ENCODE results near the gene RASGRF1.
"Not testable (repeated sequence)": the region's sequence is repeated elsewhere in the genome, so short reads cannot be mapped to it uniquely, and the experiment has no call there.

Gene RASGRF1

DNA sequence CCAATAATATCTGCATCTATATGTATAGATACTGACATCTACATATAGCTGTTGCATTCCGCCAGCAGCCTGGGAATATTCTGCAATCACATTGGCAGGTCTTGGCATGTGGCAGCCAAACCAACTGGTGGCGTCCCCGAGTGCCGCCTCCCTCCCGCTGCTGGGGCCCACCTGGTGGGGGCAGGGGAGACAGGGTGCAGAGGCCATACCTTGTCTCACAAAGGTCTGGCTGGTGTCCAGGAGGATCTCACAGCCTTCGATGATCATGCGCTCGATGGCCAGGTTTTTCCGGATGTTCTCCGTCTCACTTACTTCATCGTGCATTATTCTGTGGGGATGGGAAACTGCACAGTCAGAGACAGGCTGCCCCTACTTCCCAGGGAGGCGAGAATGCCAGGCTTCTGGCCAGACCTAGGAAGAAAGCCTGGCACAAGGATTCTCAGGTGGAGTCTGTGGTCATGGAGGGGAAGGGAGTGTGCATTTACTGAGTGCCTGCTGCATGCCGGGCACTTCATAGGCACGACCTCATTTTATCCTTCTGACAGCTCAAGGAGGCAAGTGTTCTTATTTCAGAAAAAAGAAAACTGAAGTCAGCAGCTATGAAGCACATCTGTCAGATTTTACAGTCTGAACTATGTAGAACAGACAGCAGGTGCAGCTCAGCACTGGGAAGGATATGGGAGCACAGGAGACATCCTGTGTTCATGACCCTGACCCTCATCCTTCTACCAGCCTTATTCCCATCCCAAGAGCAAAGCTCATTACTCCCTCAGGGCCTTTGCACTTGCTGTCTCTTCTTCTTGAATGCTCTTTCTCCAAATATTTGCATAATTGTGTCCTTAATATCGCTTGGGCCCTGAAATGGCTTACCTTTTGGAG lies 62.8 kb downstream of the RASGRF1 start:
- no peak overlapping the region for H3K4me2 ChIP-seq
- TF ChIP-seq CTCF (conservative IDR thresholded peaks at IDR 0.05; ENCODE audit: low read depth, low read length): no peak
- H3K9ac ChIP-seq: no peak overlapping the region
- no peaks in the 10 kb centered on the region for H3K27me3 ChIP-seq (ENCODE audit: insufficient read depth, low read depth)
- H2AFZ ChIP-seq (ENCODE audit: low read depth): no peak overlapping the region
- no peaks in the 10 kb centered on the region for H3K4me1 ChIP-seq (ENCODE audit: low read depth, poor library complexity, severe bottlenecking)
- no peak overlapping the region for H3K27ac ChIP-seq
- no peaks in the 10 kb centered on the region for H4K20me1 ChIP-seq (ENCODE audit: insufficient read depth)
- H3K36me3 ChIP-seq (ENCODE audit: insufficient read depth): no peaks in the 10 kb centered on the region
- H3K4me3 ChIP-seq (IDR thresholded peaks at IDR 0.05; ENCODE audit: insufficient read depth, low read depth, low read length): no peak overlapping the region
- H3K79me2 ChIP-seq (ENCODE audit: insufficient read depth, low read depth): no peaks in the 10 kb centered on the region

GRCh38 chr15:79025802-79026201 lies 64.8 kb downstream of the RASGRF1 start:
- H3K27me3 ChIP-seq (ENCODE audit: insufficient read depth, low read depth): no peaks in the 10 kb centered on the region
- no peak overlapping the region for H3K4me2 ChIP-seq
- H3K79me2 ChIP-seq (ENCODE audit: insufficient read depth, low read depth): no peaks in the 10 kb centered on the region
- H3K4me1 ChIP-seq (ENCODE audit: low read depth, poor library complexity, severe bottlenecking): no peaks in the 10 kb centered on the region
- no peak overlapping the region for H3K4me3 ChIP-seq (IDR thresholded peaks at IDR 0.05; ENCODE audit: insufficient read depth, low read depth, low read length)
- no peak for TF ChIP-seq CTCF (conservative IDR thresholded peaks at IDR 0.05; ENCODE audit: low read depth, low read length)
- no peak overlapping the region for H2AFZ ChIP-seq (ENCODE audit: low read depth)
- no peaks in the 10 kb centered on the region for H3K36me3 ChIP-seq (ENCODE audit: insufficient read depth)
- no peak overlapping the region for H3K27ac ChIP-seq
- H3K9ac ChIP-seq: no peak overlapping the region
- no peaks in the 10 kb centered on the region for H4K20me1 ChIP-seq (ENCODE audit: insufficient read depth)

DNA sequence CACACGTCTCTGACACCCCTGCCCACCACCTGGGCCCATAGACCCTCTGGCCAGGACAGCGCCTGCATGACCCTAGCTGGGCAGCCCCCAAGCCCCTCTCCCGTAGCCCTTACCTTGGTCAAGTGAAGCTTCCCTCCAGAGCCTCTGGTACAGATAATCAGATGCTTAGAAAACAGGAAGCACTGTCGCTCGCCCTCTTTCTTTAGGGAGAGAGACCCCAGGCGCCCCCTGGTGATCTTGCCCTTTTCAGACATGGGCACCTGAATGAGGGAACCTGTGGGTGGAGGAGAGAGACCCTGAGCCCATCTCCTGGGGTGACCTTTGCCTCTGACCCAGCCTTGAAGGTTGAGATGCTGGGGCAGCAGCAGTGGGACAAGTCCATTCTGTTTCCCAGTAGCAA lies 65.4 kb downstream of the RASGRF1 start:
- H2AFZ ChIP-seq (ENCODE audit: low read depth): no peak overlapping the region
- no peaks in the 10 kb centered on the region for H3K79me2 ChIP-seq (ENCODE audit: insufficient read depth, low read depth)
- no peak overlapping the region for H3K9ac ChIP-seq
- no peaks in the 10 kb centered on the region for H3K27me3 ChIP-seq (ENCODE audit: insufficient read depth, low read depth)
- no peaks in the 10 kb centered on the region for H4K20me1 ChIP-seq (ENCODE audit: insufficient read depth)
- no peaks in the 10 kb centered on the region for H3K4me1 ChIP-seq (ENCODE audit: low read depth, poor library complexity, severe bottlenecking)
- no peaks in the 10 kb centered on the region for H3K36me3 ChIP-seq (ENCODE audit: insufficient read depth)
- no peak overlapping the region for H3K4me2 ChIP-seq
- no peak for TF ChIP-seq CTCF (conservative IDR thresholded peaks at IDR 0.05; ENCODE audit: low read depth, low read length)
- no peak overlapping the region for H3K4me3 ChIP-seq (IDR thresholded peaks at IDR 0.05; ENCODE audit: insufficient read depth, low read depth, low read length)
- no peak overlapping the region for H3K27ac ChIP-seq

DNA sequence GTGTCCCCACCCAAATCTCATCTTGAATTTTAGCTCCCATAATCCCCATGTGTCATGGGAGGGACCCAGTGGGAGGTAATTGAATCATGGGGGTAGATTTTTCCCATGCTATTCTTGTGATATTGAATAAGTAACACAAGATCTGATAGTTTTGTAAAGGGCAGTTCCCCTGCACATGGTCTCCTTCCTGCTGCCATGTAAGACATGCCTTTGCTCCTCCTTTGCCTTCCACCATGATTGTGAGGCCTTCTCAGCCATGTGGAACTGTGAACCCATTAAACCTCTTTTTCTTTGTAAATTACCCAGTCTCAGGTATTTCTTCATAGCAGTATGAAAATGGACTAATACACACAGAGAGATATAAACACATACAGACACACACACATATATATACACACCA lies 66.1 kb downstream of the RASGRF1 start:
- not testable (repeated sequence) for H3K79me2 ChIP-seq (ENCODE audit: insufficient read depth, low read depth); H3K27ac ChIP-seq; H3K4me3 ChIP-seq (IDR thresholded peaks at IDR 0.05; ENCODE audit: insufficient read depth, low read depth, low read length); H2AFZ ChIP-seq (ENCODE audit: low read depth); H4K20me1 ChIP-seq (ENCODE audit: insufficient read depth); H3K27me3 ChIP-seq (ENCODE audit: insufficient read depth, low read depth); H3K36me3 ChIP-seq (ENCODE audit: insufficient read depth); H3K4me1 ChIP-seq (ENCODE audit: low read depth, poor library complexity, severe bottlenecking); H3K9ac ChIP-seq; H3K4me2 ChIP-seq

DNA sequence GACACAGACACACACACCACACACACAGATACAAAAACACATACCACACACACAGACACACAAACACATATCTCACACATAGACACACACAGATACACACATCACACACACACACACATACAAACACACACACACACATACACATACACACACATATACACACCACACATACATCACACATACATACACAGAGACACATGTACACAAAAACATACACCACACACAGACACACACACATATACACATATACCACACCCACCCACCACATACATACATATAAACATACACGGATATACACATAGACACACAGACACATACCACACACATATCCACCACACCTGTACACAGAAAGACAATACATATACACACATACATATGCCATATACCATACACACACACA lies 66.7 kb downstream of the RASGRF1 start:
- H4K20me1 ChIP-seq (ENCODE audit: insufficient read depth): no peaks in the 10 kb centered on the region
- no peak overlapping the region for H3K9ac ChIP-seq
- H3K4me1 ChIP-seq (ENCODE audit: low read depth, poor library complexity, severe bottlenecking): no peaks in the 10 kb centered on the region
- H3K36me3 ChIP-seq (ENCODE audit: insufficient read depth): no peaks in the 10 kb centered on the region
- no peaks in the 10 kb centered on the region for H3K27me3 ChIP-seq (ENCODE audit: insufficient read depth, low read depth)
- no peaks in the 10 kb centered on the region for H3K79me2 ChIP-seq (ENCODE audit: insufficient read depth, low read depth)
- no peak overlapping the region for H3K4me3 ChIP-seq (IDR thresholded peaks at IDR 0.05; ENCODE audit: insufficient read depth, low read depth, low read length)
- H3K27ac ChIP-seq: no peak overlapping the region
- no peak for TF ChIP-seq CTCF (conservative IDR thresholded peaks at IDR 0.05; ENCODE audit: low read depth, low read length)
- H2AFZ ChIP-seq (ENCODE audit: low read depth): no peak overlapping the region
- no peak overlapping the region for H3K4me2 ChIP-seq
